GM10266 (cell line): ENCODE data around the gene UBAC1.
"Not testable (repeated sequence)": the region's sequence is repeated elsewhere in the genome, so short reads cannot be mapped to it uniquely, and the experiment has no call there.

ENCODE experiments used
- DNase-seq: peaks from one replicate; pipeline ENCODE4 v3.0.0; 2012; ENCODE audit errors: extremely low spot score
- TF ChIP-seq, protein P1 (sequence below): IDR thresholded peaks from 2 replicates; pipeline ENCODE4 v1.5.1; 2012; ENCODE audit warnings: mild to moderate bottlenecking, low read depth; ENCODE audit not compliant: control insufficient read depth, insufficient read depth; ENCODE audit errors: missing control alignments

Gene UBAC1

DNA sequence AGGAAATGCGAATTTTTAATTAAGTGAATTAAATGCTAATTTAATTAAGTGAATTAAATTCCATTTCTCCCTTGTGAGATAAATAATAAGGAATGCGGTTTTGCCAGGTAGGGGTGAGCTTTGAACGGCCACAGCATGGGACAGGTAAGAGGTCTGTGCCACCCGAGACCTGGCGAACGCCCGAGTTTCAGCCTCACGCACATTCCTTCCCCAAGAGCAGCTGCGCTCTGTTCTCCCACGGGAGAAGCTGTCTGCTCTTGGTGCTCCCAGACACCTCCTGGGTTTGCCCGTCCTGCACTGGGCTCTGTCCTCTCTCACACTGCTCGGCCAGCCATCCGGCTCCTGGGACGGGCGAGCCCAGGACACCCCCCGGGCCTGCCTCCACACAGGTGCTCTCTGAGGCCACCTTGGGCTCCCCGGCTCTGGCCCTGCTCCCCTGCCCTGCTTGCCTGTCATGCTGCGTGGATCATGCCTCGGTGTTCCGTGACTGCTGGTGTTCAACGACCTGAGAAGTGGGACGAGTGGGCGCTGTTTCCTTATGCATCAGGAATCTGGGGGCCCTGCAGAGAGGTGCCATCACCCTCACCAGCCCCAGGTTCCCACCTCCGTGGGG is 40.1 kb downstream of the UBAC1 start:
- TF ChIP-seq, protein P1, sequence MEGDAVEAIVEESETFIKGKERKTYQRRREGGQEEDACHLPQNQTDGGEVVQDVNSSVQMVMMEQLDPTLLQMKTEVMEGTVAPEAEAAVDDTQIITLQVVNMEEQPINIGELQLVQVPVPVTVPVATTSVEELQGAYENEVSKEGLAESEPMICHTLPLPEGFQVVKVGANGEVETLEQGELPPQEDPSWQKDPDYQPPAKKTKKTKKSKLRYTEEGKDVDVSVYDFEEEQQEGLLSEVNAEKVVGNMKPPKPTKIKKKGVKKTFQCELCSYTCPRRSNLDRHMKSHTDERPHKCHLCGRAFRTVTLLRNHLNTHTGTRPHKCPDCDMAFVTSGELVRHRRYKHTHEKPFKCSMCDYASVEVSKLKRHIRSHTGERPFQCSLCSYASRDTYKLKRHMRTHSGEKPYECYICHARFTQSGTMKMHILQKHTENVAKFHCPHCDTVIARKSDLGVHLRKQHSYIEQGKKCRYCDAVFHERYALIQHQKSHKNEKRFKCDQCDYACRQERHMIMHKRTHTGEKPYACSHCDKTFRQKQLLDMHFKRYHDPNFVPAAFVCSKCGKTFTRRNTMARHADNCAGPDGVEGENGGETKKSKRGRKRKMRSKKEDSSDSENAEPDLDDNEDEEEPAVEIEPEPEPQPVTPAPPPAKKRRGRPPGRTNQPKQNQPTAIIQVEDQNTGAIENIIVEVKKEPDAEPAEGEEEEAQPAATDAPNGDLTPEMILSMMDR = no peak
- DNase-seq = no peak

DNA sequence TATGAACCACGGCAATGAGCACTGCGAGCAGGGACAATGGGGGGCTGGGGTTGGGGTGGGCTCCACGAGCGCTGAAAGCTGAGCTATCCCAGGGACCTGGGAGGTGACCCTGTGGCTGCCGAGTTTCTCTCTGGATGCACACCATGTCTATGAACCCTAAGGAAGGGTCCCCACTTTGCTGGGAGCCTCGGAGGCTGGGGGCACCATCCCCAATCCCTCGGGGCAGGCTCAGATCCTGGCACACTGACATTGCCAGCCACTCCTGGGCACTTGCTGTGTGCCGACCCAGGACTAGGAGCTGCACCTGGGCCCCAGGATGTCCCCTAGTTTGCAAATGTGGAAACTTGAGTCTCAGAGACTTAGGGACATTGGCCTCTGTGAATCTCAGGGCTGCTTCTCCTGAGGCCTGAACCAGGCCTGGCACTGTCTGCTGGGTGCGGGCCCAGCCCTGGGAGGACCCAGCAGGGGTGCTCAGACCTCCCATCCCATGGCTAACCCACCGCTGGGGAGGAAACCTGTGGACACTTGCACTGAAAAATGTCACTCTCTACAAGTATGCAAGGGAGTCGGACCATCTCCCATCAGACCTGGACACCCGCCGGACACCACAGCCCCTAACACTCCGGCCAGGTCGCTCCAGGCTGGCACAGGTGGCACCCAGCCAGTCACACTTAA is 40.8 kb downstream of the UBAC1 start:
- DNase-seq = no peak
- TF ChIP-seq, protein P1 = no peak

DNA sequence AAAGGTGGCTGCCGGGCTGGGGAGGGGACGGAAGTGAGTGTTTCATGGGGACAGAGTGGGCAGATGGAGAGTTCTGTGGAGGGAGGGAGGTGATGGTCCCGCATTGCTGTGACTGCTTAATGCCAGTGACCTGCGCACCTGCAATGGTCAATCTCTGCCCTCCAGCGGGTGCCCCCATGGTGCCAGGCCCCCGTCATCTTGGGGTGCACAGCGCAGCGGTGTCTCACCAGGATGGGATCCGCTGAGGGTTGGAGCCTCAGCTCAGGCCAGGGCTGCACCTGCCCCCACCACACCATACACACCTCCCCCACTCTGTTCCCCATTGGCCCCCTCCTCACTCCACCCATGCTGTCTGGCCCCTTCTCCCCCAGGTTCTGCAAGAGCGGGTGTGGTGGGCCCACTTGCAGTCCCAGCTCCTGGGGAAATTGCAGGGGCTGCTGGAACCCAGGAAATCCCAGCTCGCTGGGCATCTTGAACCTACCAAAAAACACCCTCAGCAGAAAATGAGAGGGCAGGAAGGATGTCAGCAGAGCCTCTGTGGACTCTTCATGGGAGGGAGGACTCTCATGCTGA is 41.8 kb downstream of the UBAC1 start:
- no peak for DNase-seq
- TF ChIP-seq, protein P1 = no peak

GRCh38 chr9:135916227-135916626 is 44.9 kb downstream of the UBAC1 start:
- not testable (repeated sequence) for DNase-seq

GRCh38 chr9:135914921-135915320 is 46.3 kb downstream of the UBAC1 start:
- no peak for DNase-seq

GRCh38 chr9:135911233-135911632 is 49.9 kb downstream of the UBAC1 start:
- DNase-seq = not testable (repeated sequence)

More at GRCh38 chr9:135914921-135915320, 46.3 kb downstream of the UBAC1 start:
- TF ChIP-seq, protein P1 = no peak

GRCh38 chr9:135910757-135911156 is 50.4 kb downstream of the UBAC1 start:
- no peak for DNase-seq
- TF ChIP-seq, protein P1 = no peak

- no peak for DNase-seq
- TF ChIP-seq, protein P1 = no peak
Measured at GRCh38 chr9:135910216-135910615, 51.0 kb downstream of the UBAC1 start.
